K562 (cell line): ENCODE measurements around the gene RYR3. TPM values are rescaled to one million over a fixed set of nuclear protein-coding genes. Genes with fewer than 3 reads are reported as not detected.

Source experiments
- ATAC-seq: fragments of 200-7000 bp; cut with Tn5 transposase; 3 replicates; pipeline ENCODE4 v1.9.1; 2020; ENCODE audit warnings: moderate library complexity
- BruUV-seq: library from RNA; stranded (reverse); fragments of 400-500 nt; replicated peaks from 2 replicates; lab custom pipeline; 2021; lab: Mats Ljungman, UMichigan
- CTCF ChIA-PET: fragments of 300-600 bp; formaldehyde crosslinking; extraction: SDS; loops from one replicate; lab custom pipeline; 2021; ENCODE audit warnings: low intra/inter-chr PET ratio; lab: Yijun Ruan, JAX
- POLR2A ChIA-PET: fragments of 300-600, 350-650 bp; sonication (Branson Sonifier 250); formaldehyde crosslinking; extraction: SDS; loops from one replicate; lab custom pipeline; 2021; ENCODE audit warnings: antibody characterized with exemption, inconsistent platforms; lab: Yijun Ruan, JAX
- DNase-seq, 4 experiments: peaks; one replicate each; pipeline versions ENCODE4 v3.0.0 to v3.0.0-alpha.2; 2011 to 2018; ENCODE audit warnings: low spot score in 3 of 4, mixed read lengths in 3 of 4; ENCODE audit errors: extremely low read depth in 1 of 4
- FAIRE-seq: peaks from 2 replicates; lab custom pipeline; 2011; peaks lifted over from hg19 to GRCh38; lab: Jason Lieb, UNC
- H2AFZ ChIP-seq: 2 replicates; pipeline ENCODE4 v1.6.0; 2011; ENCODE audit warnings: low read depth, low read length, control low read depth, inconsistent platforms
- H3K27ac ChIP-seq: fragments of 200-600 bp; 3 replicates; pipeline ENCODE4 v1.8.0; 2011; ENCODE audit warnings: low read depth, mild to moderate bottlenecking, control low read depth, inconsistent platforms, low read length, moderate library complexity, mixed read lengths; ENCODE audit errors: extremely low read depth
- H3K27me3 ChIP-seq, 2 experiments: fragments of 300-600 bp in 1 of 2; 2 replicates in 1 of 2; 3 replicates in 1 of 2; pipeline versions ENCODE4 v1.6.0 to v1.8.0; 2011; ENCODE audit warnings: inconsistent platforms in 2 of 2, low read length in 2 of 2, mild to moderate bottlenecking in 1 of 2, mixed read lengths in 1 of 2, moderate library complexity in 1 of 2; ENCODE audit not compliant: control insufficient read depth in 2 of 2, insufficient read depth in 2 of 2
- H3K36me3 ChIP-seq: fragments of 300-600 bp; 3 replicates; pipeline ENCODE4 v1.8.0; 2011; ENCODE audit warnings: mild to moderate bottlenecking, low read length, inconsistent platforms; ENCODE audit not compliant: control insufficient read depth, insufficient read depth
- H3K4me1 ChIP-seq, 2 experiments: fragments of 200-600 bp in 1 of 2; replicated peaks in 1 of 2; 2 replicates in 1 of 2; 3 replicates in 1 of 2; pipeline versions ENCODE4 v1.5.1 to v1.8.0; 2011; ENCODE audit warnings: inconsistent platforms in 2 of 2, low read length in 2 of 2, mild to moderate bottlenecking in 1 of 2, mixed read lengths in 1 of 2, moderate library complexity in 1 of 2; ENCODE audit not compliant: control insufficient read depth in 2 of 2, insufficient read depth in 2 of 2
- H3K4me2 ChIP-seq: 2 replicates; pipeline ENCODE4 v1.6.1; 2011; ENCODE audit warnings: low read length, control low read depth, inconsistent platforms, mixed read lengths; ENCODE audit not compliant: insufficient read depth
- H3K4me3 ChIP-seq: fragments of 200-600 bp; sonication (generic), shearing (Covaris generic); 2 replicates; pipeline ENCODE4 v1.5.1; 2016; ENCODE audit warnings: control low read depth, inconsistent platforms
- H3K79me2 ChIP-seq: fragments of 200-600 bp; 3 replicates; pipeline ENCODE4 v1.8.0; 2011; ENCODE audit warnings: low read length, inconsistent platforms; ENCODE audit not compliant: control insufficient read depth, insufficient read depth
- H3K9ac ChIP-seq, 2 experiments: 2 replicates each; pipeline versions ENCODE4 v1.6.0 to v1.6.1; 2011; ENCODE audit warnings: low read depth in 2 of 2, low read length in 2 of 2, control low read depth in 1 of 2, inconsistent platforms in 1 of 2, mild to moderate bottlenecking in 1 of 2, mixed read lengths in 1 of 2; ENCODE audit not compliant: insufficient read depth in 1 of 2
- H3K9me1 ChIP-seq: one replicate; pipeline ENCODE4 v1.6.0; 2011; ENCODE audit warnings: inconsistent platforms, mild to moderate bottlenecking, low read length, moderate library complexity; ENCODE audit not compliant: control insufficient read depth, insufficient read depth
- H3K9me3 ChIP-seq: replicated peaks from 2 replicates; pipeline ENCODE4 v1.5.1; 2011; ENCODE audit warnings: low read depth, low read length, inconsistent platforms; ENCODE audit not compliant: control insufficient read depth, insufficient read depth
- H4K20me1 ChIP-seq: replicated peaks from 2 replicates; pipeline ENCODE4 v1.6.1; 2011; ENCODE audit warnings: low read length, inconsistent platforms, mixed read lengths; ENCODE audit not compliant: control insufficient read depth, insufficient read depth
- FOSL1 ChIP-seq: fragments of 200-800 bp; sonication (Bioruptor generic); conservative IDR thresholded peaks from 2 replicates; pipeline ENCODE4 v1.6.1; 2016; ENCODE audit warnings: missing genetic modification characterization, missing compliant biosample characterization
- MYNN ChIP-seq, 2 experiments: sonication (generic); formaldehyde crosslinking in 1 of 2; IDR thresholded peaks; 2 replicates each; pipeline versions ENCODE4 v1.5.0 to v1.6.1; 2016 to 2020; ENCODE audit warnings: antibody characterized with exemption in 1 of 2, missing genetic modification reagents in 1 of 2
- ZNF274 ChIP-seq: IDR thresholded peaks from 2 replicates; pipeline ENCODE4 v1.6.1; 2011; ENCODE audit warnings: low read depth, mild to moderate bottlenecking, low read length, moderate library complexity, borderline replicate concordance
- ZNF507 ChIP-seq: conservative IDR thresholded peaks from 2 replicates; pipeline ENCODE4 v1.6.1; 2017; ENCODE audit warnings: missing genetic modification characterization, missing compliant biosample characterization
- WGBS: fragments of 100-300 bp; shearing (Covaris generic); methylation state at CpG from one replicate; pipeline ENCODE4 v1.1.6; 2016; ENCODE audit warnings: low coverage, mixed read lengths; ENCODE audit not compliant: insufficient coverage; ENCODE audit errors: missing lambda C conversion rate; 5-methylcytosine and 5-hydroxymethylcytosine counted together
- in situ Hi-C: fragments of 300-500 bp; cut with MboI; formaldehyde crosslinking; loops from 4 replicates; pipeline ENCODE4 v1.15.0; 2018; ENCODE audit warnings: inconsistent platforms, mixed read lengths
- intact Hi-C: fragments of 100-400 bp; cut with micrococcal nuclease; formaldehyde crosslinking; loops from 2 replicates; pipeline ENCODE4 v1.14.2; 2022
- polyA plus RNA-seq, 8 experiments: library from polyadenylated mRNA; depleted of rRNA in 4 of 8; stranded (reverse) in 5 of 8; unstranded in 3 of 8; fragments of >200 nt; fragmentation: Nextera tagmentation in 2 of 8; fragmentation: Illumina TruSeq in 1 of 8; extraction: Ambion mirVana in 2 of 8; extraction: Trizol in 1 of 8; gene quantifications; 2 replicates each; pipeline versions ENCODE4 v1.2.1 to v1.2.3, GENCODE V29; 2011 to 2014; ENCODE audit warnings: inconsistent platforms in 1 of 8, missing spikeins in 1 of 8
- total RNA-seq, 7 experiments: library from RNA; depleted of rRNA in 6 of 7; stranded (reverse); fragments of >200 nt in 6 of 7; fragmentation: Illumina TruSeq in 2 of 7; extraction: Trizol in 2 of 7; gene quantifications; 2 replicates each; pipeline versions ENCODE4 v1.2.1 to v1.2.3, GENCODE V29; 2011 to 2021; ENCODE audit warnings: low replicate concordance in 1 of 7
- TF ChIP-seq, protein P1 (sequence below): IDR thresholded peaks from 3 replicates; pipeline ENCODE4 v1.6.1; 2011; ENCODE audit warnings: borderline replicate concordance, mild to moderate bottlenecking; ENCODE audit not compliant: insufficient read length, insufficient read depth
- TF ChIP-seq, protein P2 (sequence below), 2 experiments: fragments of 450-650 bp in 1 of 2; sonication (generic) in 1 of 2; formaldehyde crosslinking in 1 of 2; IDR thresholded peaks in 1 of 2; conservative IDR thresholded peaks in 1 of 2; 2 replicates each; pipeline versions ENCODE4 v1.6.1 to v1.8.1; 2016 to 2023; ENCODE audit warnings: mild to moderate bottlenecking in 2 of 2, moderate library complexity in 2 of 2, inconsistent platforms in 1 of 2, missing genetic modification reagents in 1 of 2
- TF ChIP-seq, protein P3 (sequence below): fragments of 250-450 bp; sonication (Bioruptor Pico); IDR thresholded peaks from 2 replicates; pipeline ENCODE4 v1.6.1; 2021; ENCODE audit warnings: mild to moderate bottlenecking

Gene RYR3
- total and polyA plus RNA-seq, 9 of the 15 experiments (the other 6 are each of a cell fraction or from before 2014, with no cell fraction given), result 0.04 TPM; not detected in 8

DNA sequence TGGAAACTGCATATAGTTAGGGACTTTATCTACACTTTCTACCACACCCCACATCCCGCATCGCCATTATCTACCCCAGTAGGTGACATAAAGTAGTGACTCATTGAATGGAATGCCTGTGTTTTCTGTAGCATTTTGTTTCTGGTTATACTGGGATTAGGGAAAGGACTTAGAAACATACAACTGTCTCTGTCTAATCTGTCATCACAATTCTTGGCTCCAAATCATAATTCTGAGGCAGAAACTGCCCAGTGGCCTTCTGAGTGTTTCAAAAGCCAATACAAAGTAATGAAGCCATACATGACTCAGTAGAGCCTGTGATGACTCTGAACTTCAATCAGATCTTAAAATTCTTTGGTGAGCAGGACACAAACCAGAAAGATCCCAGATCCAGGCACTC, 541.8 kb downstream of the RYR3 start:
- intact Hi-C loops, result no loop called here
- WGBS, result 0% methylated on average over 2 of the region's 2 CpGs
- FAIRE-seq, result no peak
- no peak overlapping the region for H3K4me3 ChIP-seq
- BruUV-seq, result no TSS peak
- POLR2A ChIA-PET, result no interaction called here
- no peak overlapping the region for H3K4me2 ChIP-seq
- no peak overlapping the region for H3K9ac ChIP-seq
- peaks cover 7 to 14% of the 10 kb centered on the region in 2 experiments for H3K27me3 ChIP-seq
- ATAC-seq, result no peak
- no peak for DNase-seq
- no peak overlapping the region for H2AFZ ChIP-seq
- H3K9me1 ChIP-seq, result no peaks in the 10 kb centered on the region
- H3K9me3 ChIP-seq, result no peaks in the 10 kb centered on the region
- no peak overlapping the region for H3K27ac ChIP-seq
- CTCF ChIA-PET, result no interaction called here
- H3K36me3 ChIP-seq, result no peaks in the 10 kb centered on the region
- in situ Hi-C loops, result no loop called here
- no peaks in the 10 kb centered on the region for H3K79me2 ChIP-seq
- TF ChIP-seq, protein P1, sequence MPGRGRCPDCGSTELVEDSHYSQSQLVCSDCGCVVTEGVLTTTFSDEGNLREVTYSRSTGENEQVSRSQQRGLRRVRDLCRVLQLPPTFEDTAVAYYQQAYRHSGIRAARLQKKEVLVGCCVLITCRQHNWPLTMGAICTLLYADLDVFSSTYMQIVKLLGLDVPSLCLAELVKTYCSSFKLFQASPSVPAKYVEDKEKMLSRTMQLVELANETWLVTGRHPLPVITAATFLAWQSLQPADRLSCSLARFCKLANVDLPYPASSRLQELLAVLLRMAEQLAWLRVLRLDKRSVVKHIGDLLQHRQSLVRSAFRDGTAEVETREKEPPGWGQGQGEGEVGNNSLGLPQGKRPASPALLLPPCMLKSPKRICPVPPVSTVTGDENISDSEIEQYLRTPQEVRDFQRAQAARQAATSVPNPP, result no peak
- TF ChIP-seq FOSL1 (tag), result peak; percentile 78
- no peaks in the 10 kb centered on the region for H4K20me1 ChIP-seq
- no peaks in the 10 kb centered on the region for H3K4me1 ChIP-seq

DNA sequence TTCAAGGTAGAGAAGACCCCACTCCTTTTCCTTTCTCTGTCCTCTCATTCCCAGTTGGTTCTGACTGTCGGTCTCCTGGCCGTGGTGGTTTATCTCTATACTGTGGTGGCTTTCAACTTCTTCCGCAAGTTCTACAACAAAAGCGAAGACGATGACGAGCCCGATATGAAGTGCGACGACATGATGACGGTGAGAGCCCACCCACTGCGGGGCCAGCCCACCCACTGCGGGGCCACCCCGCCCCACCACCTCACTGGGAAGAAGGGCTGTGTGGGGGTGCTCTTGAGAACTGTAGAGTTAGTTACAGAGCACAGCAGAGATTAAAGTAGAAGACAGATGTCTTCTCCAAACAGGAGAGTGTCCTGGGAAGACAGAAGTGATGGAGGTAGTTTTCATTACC, 547.0 kb downstream of the RYR3 start:
- no peak for DNase-seq
- ATAC-seq, result no peak
- H3K9me1 ChIP-seq, result no peaks in the 10 kb centered on the region
- WGBS, result 19% methylated on average over 13 of the region's 13 CpGs
- H3K4me2 ChIP-seq, result no peak overlapping the region
- H2AFZ ChIP-seq, result no peak overlapping the region
- no peaks in the 10 kb centered on the region for H3K4me1 ChIP-seq
- H4K20me1 ChIP-seq, result no peaks in the 10 kb centered on the region
- intact Hi-C loops, result no loop called here
- TF ChIP-seq MYNN (IDR thresholded peaks at IDR 0.05) (no peak), MYNN (CRISPR knock-in tag; IDR thresholded peaks at IDR 0.05) (no peak), ZNF274 (no peak), ZNF507 (tag) (no peak)
- TF ChIP-seq, protein P2, sequence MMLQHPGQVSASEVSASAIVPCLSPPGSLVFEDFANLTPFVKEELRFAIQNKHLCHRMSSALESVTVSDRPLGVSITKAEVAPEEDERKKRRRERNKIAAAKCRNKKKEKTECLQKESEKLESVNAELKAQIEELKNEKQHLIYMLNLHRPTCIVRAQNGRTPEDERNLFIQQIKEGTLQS (IDR thresholded peaks at IDR 0.05), result no peak
- TF ChIP-seq, protein P2 (CRISPR knock-in tag; conservative IDR thresholded peaks at IDR 0.05), result no peak
- TF ChIP-seq, protein P3, sequence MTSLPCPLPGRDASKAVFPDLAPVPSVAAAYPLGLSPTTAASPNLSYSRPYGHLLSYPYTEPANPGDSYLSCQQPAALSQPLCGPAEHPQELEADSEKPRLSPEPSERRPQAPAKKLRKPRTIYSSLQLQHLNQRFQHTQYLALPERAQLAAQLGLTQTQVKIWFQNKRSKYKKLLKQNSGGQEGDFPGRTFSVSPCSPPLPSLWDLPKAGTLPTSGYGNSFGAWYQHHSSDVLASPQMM (CRISPR knock-in tag), result no peak
- no peak for FAIRE-seq
- ChIA-PET CTCF (no interaction called here), POLR2A (interaction anchor here (0.7 kb wide), 1 partner anchor 30 kb away, joined by 3 read pairs; no protein-coding TSS in a partner anchor)
- no TSS peak for BruUV-seq
- no peaks in the 10 kb centered on the region for H3K79me2 ChIP-seq
- in situ Hi-C loops, result no loop called here
- no peaks in the 10 kb centered on the region for H3K36me3 ChIP-seq
- H3K27me3 ChIP-seq, result peaks cover 12 to 18% of the 10 kb centered on the region in 2 experiments; a peak in 4 of 5 replicates
- H3K27ac ChIP-seq, result no peak overlapping the region
- no peaks in the 10 kb centered on the region for H3K9me3 ChIP-seq
- H3K9ac ChIP-seq, result no peak overlapping the region
- no peak overlapping the region for H3K4me3 ChIP-seq
